Measurements from ENCODE around the gene KIF4A.
"Not testable (repeated sequence)": the region's sequence is repeated elsewhere in the genome, so short reads cannot be mapped to it uniquely, and the experiment has no call there.

Gene KIF4A

DNA sequence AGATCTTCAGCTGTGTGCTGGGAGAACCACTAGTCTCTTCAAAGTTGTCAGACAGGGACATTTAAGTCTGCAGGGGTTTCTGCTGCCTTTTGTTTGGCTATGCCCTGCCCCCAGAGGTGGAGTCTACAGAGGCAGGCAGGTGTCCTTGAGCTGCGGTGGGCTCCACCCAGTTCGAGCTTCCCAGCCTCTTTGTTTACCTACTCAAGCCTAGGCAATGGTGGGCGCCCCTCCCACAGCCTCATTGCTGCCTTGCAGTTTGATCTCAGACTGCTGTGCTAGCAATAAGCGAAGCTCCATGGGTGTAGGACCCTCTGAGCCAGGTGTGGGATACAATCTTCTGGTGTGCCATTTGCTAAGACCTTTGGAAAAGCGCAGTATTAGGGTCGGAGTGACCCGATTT is 78.8 kb downstream of the KIF4A start:
- not testable (repeated sequence) for DNase-seq

DNA sequence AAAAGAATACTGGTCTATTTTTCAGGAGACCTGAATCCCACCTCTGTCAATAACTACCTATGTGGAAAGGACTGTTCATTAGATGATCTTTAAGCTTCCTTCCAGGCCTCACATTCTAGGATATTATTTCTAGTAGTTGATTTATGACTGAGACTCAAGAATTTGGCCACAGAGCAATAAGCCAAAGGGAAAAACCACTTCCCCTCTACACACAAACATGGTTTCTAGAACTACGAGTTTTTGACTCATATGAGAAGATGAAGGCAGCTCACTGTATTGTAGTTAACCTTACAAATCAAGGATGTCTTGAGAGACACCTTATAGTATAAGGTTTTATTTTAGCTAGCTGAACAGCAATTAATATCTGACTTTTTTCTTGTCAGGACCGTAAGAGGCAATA is 96.3 kb downstream of the KIF4A start:
- no peak for DNase-seq

DNA sequence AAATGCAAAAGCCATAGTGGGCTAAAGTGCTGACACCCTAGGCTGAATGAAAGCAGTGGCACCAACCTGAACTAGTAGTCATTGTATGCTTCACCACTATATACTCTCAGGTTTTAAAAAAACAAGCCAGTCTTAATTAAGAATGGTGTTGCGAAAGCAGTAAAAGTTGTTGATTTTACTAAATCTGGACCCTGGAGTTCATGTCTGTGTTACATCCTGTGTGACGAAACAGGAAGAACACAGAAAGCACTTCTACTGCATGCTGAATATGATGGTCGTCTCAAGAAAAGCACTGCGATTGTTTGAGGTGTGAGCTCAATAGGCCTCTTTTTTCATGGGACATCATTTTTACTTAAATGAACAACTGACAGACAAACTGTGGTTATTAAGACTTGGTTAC is 109.0 kb downstream of the KIF4A start:
- DNase-seq = no peak

DNA sequence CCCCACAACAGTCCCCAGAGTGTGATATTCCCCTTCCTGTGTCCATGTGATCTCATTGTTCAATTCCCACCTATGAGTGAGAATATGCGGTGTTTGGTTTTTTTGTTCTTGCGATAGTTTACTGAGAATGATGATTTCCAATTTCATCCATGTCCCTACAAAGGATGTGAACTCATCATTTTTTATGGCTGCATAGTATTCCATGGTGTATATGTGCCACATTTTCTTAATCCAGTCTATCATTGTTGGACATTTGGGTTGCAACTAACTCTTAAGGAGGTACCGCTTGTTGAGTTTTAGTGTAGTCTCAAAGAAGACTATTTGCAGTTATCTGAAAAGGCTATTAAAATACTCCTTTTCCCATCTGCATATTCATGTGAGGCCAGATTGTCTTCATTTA is 110.3 kb downstream of the KIF4A start:
- DNase-seq = not testable (repeated sequence)

DNA sequence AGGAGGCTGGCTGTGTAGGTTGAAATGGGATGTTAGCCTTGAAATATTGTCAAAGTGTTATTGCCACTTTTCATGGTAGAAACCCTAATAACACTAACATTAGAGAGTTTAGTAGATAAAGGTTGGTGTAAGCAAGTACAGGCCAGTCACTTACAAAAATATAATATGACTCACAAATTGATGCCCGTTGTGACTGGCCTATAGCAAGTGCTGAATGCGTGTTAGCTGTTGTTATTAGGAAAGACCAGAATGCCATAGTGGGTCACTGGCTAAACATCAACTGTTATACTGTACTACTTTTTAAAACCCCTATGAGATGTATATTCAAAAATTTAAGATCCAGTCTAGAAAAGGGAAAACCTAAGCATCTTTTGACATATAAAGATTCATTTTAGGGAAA is 112.8 kb downstream of the KIF4A start:
- DNase-seq = no peak

DNA sequence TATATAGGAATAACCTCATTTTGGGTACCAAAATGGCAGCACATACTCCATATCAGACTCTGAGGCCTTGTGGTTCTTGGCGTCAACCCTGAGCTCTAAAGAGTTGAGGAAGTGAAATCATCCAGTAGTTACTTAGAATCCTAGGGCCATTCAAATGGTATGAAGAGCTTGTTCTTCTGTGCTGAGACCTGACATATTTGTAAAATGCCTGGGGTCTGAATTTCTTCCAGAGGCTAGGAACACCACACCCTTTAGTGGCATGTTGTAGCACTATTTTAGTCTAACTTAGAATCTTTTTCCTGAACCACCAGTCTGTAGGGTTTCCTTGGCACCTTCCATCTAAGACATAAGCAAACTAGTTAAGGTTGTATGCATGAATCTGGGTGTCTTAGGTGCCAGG is 115.1 kb downstream of the KIF4A start:
- no peak for DNase-seq

DNA sequence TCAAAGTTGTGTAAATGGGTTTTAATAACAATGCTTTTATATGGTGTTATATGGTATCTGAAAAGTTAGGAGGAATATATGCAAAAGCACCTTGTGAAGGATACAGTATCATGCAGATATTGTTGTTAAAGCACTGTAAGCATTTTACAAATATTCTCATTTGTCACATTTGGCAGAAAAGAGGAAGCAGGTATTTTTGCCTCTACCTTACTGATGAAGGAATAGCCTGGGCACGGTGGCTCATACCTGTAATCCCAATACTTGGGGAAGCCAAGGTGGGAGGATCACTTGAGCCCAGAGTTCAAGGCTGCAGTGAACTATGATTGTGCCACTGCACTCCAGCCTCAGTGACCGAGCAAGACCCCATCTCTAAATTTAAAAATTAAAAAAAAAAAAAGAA is 121.0 kb downstream of the KIF4A start:
- no peak for DNase-seq

DNA sequence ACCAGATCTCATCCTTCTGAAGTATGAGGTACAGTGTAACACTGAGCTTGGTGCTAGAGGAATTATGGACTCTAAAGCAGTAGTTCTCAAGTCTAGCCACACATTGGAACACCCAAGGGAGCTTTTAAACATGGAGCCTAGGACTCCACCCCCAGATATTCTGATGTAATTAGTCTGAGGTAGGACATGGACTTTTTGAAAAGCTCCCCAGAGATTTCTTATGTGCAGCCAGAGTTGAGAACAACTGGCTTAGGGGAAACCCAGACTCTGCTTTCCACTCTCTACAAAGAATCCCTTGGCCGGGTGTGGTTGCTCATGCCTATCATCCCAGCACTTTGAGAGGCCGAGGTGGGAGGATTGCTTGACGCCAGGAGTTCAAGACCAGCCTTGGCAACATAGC is 121.6 kb downstream of the KIF4A start:
- no peak for DNase-seq

DNA sequence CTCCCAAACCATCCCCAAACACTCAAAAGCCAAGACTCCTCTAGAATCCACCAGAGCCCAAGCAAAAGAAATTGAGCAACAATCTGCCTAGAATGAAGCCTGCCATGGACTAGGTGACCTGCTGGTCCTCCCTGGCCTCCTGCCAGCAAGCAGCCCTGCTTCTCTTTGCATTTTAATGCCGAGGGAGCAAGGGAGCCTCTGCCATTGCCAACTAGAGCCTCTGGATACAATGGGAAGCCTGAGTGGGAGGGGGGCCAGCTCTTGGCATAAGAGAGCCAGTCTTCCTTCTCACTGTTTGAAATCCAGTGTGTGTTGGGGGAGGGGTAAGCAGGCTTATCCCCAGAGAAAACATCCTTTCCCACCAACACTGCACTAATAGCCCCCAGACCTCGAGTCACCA is 131.7 kb downstream of the KIF4A start:
- DNase-seq = peak in 41 of 58 donors; percentile 7 to 76 (median 43)

DNA sequence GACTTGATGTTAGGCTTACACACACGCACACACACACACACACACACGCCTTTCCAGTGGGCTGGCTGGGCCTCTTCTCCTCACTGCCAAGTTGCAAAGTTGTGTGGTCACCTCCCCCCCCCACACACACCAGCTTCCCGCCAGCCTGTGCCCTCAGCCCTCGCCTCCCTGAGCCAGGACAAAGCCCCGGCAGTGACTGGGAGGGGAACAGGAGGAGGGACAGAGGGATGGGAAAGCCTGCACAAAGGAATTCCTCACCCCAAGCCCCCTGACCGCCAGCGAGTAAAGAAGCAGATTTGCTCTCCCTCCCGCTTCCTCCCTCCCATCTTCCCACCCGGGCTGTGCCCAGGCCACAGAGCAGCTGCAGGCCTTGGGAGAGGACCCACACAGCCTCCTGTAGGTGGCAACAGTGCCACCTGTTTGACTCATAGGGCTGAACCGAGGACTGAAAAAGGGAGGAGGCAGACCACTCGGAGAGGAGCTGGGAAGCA is 133.0 kb downstream of the KIF4A start, which contains the start of gene GDPD2:
Gene GDPD2, plus strand, starts transcription at position 464 of the 491 bp plus-strand sequence. CDS start 1,671 bp downstream, outside the sequence.
- DNase-seq = peak in 30 of 58 donors; percentile 1 to 62 (median 34)

DNA sequence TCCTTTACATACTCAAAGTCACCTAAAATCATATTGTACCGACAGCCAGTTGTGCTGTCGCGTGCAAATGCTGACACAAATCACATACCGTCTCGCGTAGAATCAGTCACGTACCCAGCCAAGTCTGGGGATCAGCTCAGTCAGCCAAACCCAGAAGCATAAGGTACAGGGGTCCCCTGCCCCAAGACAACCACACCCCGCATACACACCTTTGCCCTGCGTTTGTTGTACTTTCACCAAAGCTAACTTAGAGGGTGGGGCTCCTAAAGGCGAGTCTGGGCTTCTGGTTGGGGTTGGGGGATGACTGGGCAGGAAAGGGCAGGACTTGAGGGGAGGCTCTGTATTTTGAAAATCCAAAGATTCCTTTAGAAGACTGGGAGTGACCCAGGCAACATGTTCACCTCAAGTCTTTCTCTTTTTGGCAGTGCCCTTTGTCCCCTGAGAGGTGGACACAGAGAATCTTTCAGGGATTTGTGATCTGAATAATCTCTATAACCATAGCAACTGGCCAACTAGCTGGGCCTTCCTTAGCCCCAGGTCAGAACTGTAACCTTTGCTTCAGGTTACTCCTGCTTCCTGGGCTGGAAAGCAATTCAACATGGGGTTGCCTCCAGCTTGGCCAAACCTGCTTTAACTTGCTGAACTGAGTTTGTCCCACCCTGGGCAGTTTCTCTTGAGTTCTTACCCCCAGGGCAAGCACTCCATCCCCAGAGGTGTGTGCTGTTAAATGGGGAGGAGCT is 134.2 kb downstream of the KIF4A start:
- no peak for DNase-seq

DNA sequence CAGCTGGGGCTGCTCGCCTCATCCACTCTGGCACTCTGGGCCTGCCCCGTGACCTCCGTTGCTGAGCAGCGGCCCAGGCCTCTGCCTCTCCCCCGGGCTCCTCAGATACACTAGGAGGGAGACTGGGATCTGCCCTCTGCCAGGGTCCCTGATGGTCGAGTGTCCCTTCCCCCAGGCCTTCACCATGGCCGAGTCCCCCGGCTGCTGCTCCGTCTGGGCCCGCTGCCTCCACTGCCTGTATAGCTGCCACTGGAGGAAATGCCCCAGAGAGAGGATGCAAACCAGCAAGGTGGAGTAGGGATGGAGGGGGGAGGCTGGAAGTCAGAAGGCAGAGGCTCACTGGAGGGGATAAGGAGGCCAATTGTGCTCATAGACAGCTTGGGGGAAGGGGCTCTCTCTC is 134.9 kb downstream of the KIF4A start:
- DNase-seq = peak in 1 of 58 donors; percentile 5

DNA sequence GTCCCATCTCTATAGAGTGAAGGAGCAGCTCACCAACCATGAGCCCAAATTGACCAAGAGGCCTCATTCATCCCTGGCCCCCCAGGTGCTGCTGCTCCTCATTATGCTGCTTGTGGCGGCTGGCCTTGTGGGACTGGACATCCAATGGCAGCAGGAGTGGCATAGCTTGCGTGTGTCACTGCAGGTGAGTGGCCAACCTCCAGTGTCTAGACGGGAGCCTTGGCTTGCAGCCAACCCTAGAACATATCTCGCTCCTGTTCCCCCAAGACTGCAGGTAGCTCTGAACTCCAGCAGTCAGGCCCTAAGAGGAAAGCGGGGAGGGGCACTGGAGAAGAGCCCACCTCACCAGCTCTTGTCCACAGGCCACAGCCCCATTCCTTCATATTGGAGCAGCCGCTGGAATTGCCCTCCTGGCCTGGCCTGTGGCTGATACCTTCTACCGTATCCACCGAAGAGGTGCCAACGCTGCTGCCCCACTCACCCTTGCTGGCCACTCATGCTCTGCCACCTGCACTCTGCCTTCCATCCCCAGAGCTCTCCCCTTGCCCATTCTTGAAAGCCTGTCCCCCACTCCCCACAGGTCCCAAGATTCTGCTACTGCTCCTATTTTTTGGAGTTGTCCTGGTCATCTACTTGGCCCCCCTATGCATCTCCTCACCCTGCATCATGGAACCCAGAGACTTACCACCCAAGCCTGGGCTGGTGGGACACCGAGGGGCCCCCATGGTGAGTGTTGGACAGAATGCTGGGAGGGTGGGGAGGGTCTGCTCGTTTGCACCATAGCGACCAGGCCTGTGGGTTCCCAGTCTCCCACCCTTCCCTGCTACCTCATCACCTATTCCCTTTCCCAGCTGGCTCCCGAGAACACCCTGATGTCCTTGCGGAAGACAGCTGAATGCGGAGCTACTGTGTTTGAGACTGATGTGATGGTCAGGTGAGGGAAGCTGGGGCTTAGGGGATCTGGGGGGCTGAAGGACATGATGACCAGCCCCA is 136.7 kb downstream of the KIF4A start:
- DNase-seq = no peak

DNA sequence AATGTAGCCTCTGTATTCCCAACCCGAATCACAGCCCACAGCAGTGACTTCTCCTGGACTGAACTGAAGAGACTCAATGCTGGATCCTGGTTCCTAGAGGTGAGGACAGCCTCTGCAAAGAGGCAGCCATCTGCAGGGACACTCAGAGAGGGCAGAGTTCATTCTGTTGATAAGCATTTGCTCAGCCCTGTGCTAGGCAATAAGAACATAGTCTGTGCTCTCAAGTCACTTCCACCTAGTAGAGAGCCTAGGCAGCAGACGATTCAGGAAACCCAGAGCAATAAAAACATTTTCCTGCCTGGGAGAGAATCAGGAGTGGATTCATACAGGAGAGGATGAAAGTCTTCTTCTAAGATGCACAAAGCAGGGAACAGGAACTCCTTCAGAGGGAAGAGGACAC is 137.5 kb downstream of the KIF4A start:
- DNase-seq = no peak

DNA sequence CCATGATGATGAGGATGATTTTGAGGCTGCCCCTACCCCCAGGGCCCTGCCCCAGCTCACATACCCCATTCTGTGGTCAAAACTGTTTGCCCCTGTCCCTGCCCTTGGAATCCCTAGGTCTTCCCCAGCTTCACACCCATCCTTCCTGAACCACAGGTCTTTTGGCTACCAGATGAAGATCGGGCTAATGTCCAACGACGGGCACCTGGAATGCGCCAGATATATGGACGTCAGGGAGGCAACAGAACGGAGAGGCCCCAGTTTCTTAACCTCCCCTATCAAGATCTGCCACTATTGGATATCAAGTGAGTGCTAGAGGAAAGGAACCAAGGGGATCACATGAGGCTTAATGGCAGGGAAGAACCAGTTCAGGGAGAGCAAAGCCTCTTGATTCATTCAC is 139.9 kb downstream of the KIF4A start:
- DNase-seq = no peak

DNA sequence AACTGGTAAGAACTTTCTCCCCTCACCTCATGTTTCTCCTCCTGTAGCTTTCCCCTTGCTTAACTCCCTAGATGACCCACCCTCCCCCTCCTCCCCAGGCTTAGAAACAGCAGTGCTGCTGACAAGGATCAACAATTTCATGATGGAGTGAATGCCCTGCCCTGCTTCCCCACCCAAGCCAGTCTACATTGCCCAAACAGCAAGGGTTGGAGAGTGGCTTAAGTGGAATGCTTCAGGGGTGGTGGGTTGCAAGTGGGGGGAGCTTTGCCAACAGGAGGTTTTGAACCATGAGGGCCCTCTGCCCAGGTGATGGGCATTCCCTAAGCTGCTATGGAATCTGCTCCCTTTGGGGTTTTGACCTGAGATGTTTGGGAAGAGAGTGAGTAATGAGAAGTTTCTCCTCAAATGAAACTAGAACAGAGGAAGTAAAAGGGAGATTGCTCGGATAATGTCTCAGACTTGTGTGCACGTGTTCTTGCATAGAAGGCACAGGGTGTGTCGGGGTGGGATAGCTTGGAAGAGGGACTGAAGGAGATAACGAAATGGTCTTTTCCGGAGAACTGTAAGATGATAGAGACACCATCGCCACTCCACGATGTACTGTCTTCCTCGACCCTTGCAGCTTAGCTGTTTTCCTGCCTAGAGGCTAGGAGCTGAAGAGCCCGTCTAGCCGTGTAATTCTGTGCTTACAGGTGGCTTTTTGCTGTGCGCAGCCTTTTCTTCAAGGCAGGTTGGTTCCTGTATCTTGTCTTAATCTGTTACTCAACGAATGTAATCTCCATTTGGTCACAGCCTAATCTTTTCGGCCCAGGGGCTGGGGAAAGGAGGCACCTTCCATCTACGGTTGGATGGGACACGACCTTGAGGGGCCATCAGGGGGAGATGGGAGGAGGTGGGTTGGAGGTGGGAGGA is 143.3 kb downstream of the KIF4A start:
- DNase-seq = no peak

DNA sequence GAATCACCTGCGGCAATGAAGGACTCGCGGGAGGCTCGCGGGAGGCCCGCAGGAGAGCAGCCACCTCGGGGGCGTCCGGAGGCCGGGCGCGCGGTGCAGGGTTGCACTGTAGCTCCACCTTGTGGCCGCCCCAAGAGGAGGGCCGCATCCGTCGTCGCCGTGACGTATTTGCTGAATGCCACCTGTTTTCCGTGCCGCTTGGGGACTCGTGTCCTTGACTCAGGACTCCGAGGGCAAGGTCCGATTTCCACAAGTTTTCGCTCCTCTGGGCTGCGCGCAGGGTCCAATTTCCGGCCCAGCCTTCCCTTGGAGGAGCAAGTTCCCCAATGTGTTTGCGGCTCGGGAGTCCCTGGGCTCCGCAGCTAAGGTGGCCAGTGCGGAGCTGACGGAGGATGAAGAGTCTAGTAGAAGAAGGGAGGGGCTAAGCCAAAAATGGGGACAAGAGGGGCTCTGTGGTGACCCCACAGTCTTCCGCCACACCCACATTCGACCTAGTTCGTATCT is 144.0 kb downstream of the KIF4A start:
- peak in 55 of 58 donors; percentile 4 to 77 (median 51) for DNase-seq

DNA sequence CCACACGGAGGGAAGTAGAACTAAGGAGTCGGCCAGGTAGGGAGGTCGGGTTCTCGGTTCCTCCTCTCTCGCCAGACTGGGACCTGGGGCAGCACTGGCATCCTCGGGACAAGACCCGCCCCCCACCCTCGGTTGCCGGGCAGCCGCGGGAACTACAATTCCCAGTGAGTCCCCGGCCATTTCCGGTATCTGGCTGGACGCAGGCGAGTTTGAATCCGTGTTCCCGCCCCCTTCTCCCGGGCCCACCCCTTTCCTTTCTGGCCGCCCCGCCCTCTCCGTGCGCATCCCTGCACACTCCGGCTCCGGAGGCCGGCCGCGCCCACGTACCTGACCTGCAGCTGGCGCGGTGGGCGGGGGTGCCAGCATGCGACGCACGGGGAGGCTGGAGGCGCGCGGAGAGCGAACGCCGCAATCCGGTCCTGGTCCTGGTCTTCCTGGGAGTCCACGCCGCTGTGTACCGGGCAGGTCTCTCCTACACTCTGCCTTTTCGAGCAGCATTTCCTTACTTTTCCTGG is 144.5 kb downstream of the KIF4A start:
- DNase-seq = peak; percentile 1 to 87 (median 74)

DNA sequence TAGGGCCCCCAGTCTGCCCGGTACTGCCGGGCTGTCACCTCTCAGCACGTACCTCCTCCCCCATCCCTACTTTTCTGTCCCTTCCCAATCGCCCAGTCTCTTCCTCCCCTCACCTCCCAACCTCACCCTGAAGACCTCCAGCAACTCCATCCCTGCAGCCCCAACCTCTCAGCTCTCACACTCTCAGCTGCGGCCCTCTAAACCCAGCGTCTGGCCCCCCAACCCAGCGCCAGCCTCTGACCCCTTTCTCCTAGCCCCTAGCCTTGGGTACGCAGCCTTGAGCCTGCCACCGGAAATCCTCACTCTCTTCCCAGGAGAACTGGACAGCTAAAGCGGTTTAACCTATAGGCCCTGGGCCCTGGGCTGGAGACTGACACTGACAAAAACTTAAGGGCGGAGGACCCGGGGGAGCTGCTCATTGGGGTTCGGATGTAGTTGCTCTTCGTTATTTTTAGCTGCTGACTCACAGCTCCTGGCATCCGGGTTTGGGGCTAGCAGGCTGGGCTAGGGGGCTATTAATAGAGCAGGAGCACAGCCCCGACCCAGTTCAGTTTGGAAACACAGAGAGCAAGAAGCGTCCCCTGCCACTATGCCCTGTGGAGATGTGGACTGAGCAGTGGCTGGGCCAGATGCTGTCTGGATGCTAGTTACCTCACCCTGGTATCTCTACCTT is 145.1 kb downstream of the KIF4A start:
- peak in 9 of 58 donors; percentile 1 to 21 (median 12) for DNase-seq

DNA sequence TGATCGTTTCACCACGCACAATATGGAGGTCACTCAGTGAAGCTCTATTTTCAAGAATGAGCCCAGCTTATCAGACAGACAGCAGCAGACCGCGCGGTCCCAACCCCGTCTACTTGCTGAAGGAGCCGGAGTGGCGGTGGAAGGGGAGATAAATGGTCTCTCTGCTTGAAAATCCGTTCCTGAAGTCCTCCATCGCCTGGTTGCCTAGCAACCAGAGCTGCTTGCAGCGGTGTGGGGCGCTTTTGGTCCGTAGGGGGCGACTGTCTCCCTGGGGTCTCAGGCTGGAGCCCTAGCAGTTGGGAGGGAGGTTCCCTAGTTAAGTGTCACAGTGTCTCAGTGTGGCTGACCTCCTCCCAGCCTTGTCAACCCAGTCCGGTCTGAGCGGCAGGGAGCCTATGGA is 146.4 kb downstream of the KIF4A start:
- peak in 9 of 58 donors; percentile 1 to 28 (median 10) for DNase-seq
